Measurements from ENCODE around the gene INPP5A. TPM values are rescaled to one million over a fixed set of nuclear protein-coding genes. Genes with fewer than 3 reads are reported as not detected.
"Not testable (repeated sequence)": the region's sequence is repeated elsewhere in the genome, so short reads cannot be mapped to it uniquely, and the experiment has no call there.

The INPP5A gene
- total and polyA plus RNA-seq, 5 donors from 2014 or later = 0.66 to 21.3 (median 1.0) TPM

- H3K9me3 Mint-ChIP-seq = no peaks in the 10 kb centered on the region
- Histone ChIP-seq H3K27me3 (ENCODE audit: control insufficient read depth, insufficient read depth, low read length) (no peaks in the 10 kb centered on the region), H3K36me3 (ENCODE audit: control insufficient read depth, insufficient read depth, low read length) (no peaks in the 10 kb centered on the region), H3K4me1 (ENCODE audit: control insufficient read depth, insufficient read depth, low read length, poor library complexity, severe bottlenecking) (peaks cover 34% of the 10 kb centered on the region), H3K9me3 (ENCODE audit: control insufficient read depth in 2 of 2, low read length in 2 of 2) (no peaks in the 10 kb centered on the region), H3K27ac (ENCODE audit: insufficient read depth, low read length, poor library complexity, severe bottlenecking) (no peak overlapping the region), H3K4me3 (ENCODE audit: low read depth, low read length) (no peak overlapping the region)
- no peaks in the 10 kb centered on the region for H3K27me3 Mint-ChIP-seq
- H3K4me1 Mint-ChIP-seq = peaks cover 0 to 45% (median 30%) of the 10 kb centered on the region in 4 donors
- peak overlapping the region in 1 of 3 donors; percentile 77 for H3K27ac Mint-ChIP-seq
- peak overlapping the region in 1 of 4 donors; percentile 35 for H3K4me3 Mint-ChIP-seq
- no peak for ATAC-seq (ENCODE audit: low read depth in 2 of 2)
- no peak for DNase-seq
- H3K36me3 Mint-ChIP-seq = no peaks in the 10 kb centered on the region
Observed at GRCh38 chr10:132548869-132549268, 11.3 kb downstream of the INPP5A start.

- DNase-seq (no peak), ATAC-seq (ENCODE audit: low read depth in 2 of 2) (no peak)
- Mint-ChIP-seq H3K27ac (peak overlapping the region in 1 of 3 donors; percentile 77), H3K4me3 (peak overlapping the region in 1 of 4 donors; percentile 73), H3K4me1 (peaks cover 0 to 40% (median 27%) of the 10 kb centered on the region in 4 donors), H3K9me3 (no peaks in the 10 kb centered on the region), H3K27me3 (no peaks in the 10 kb centered on the region), H3K36me3 (no peaks in the 10 kb centered on the region)
- H3K36me3 ChIP-seq (ENCODE audit: control insufficient read depth, insufficient read depth, low read length) = no peaks in the 10 kb centered on the region
- H3K4me3 ChIP-seq (ENCODE audit: low read depth, low read length) = no peak overlapping the region
- H3K27me3 ChIP-seq (ENCODE audit: control insufficient read depth, insufficient read depth, low read length) = no peaks in the 10 kb centered on the region
- peaks cover 29% of the 10 kb centered on the region for H3K4me1 ChIP-seq (ENCODE audit: control insufficient read depth, insufficient read depth, low read length, poor library complexity, severe bottlenecking)
- H3K9me3 ChIP-seq (ENCODE audit: control insufficient read depth in 2 of 2, low read length in 2 of 2) = no peaks in the 10 kb centered on the region
- H3K27ac ChIP-seq (ENCODE audit: insufficient read depth, low read length, poor library complexity, severe bottlenecking) = no peak overlapping the region
Observed at GRCh38 chr10:132549371-132549770, 11.8 kb downstream of the INPP5A start.

- Mint-ChIP-seq H3K27me3 (no peaks in the 10 kb centered on the region), H3K4me3 (peak overlapping the region in 3 of 4 donors; percentile 52 to 91 (median 61)), H3K27ac (peak overlapping the region in 1 of 3 donors; percentile 91), H3K36me3 (no peaks in the 10 kb centered on the region), H3K9me3 (no peaks in the 10 kb centered on the region), H3K4me1 (peaks cover 0 to 32% (median 19%) of the 10 kb centered on the region in 4 donors)
- Histone ChIP-seq H3K27ac (ENCODE audit: insufficient read depth, low read length, poor library complexity, severe bottlenecking) (no peak overlapping the region), H3K9me3 (ENCODE audit: control insufficient read depth in 2 of 2, low read length in 2 of 2) (no peaks in the 10 kb centered on the region), H3K36me3 (ENCODE audit: control insufficient read depth, insufficient read depth, low read length) (no peaks in the 10 kb centered on the region), H3K27me3 (ENCODE audit: control insufficient read depth, insufficient read depth, low read length) (no peaks in the 10 kb centered on the region), H3K4me3 (ENCODE audit: low read depth, low read length) (no peak overlapping the region), H3K4me1 (ENCODE audit: control insufficient read depth, insufficient read depth, low read length, poor library complexity, severe bottlenecking) (peaks cover 24% of the 10 kb centered on the region)
- no peak for DNase-seq
- no peak for ATAC-seq (ENCODE audit: low read depth in 2 of 2)
Observed at GRCh38 chr10:132550366-132551092, 12.9 kb downstream of the INPP5A start.

- peaks cover 1 to 29% (median 20%) of the 10 kb centered on the region in 4 donors for H3K4me1 Mint-ChIP-seq
- H3K36me3 ChIP-seq (ENCODE audit: control insufficient read depth, insufficient read depth, low read length) = no peaks in the 10 kb centered on the region
- peak in 2 of 3 donors; percentile 48 to 77 for DNase-seq
- peak overlapping the region; percentile 33 for H3K27ac ChIP-seq (ENCODE audit: insufficient read depth, low read length, poor library complexity, severe bottlenecking)
- H3K9me3 Mint-ChIP-seq = no peaks in the 10 kb centered on the region
- H3K27me3 ChIP-seq (ENCODE audit: control insufficient read depth, insufficient read depth, low read length) = no peaks in the 10 kb centered on the region
- peak; percentile 52 to 61 for ATAC-seq (ENCODE audit: low read depth in 2 of 2)
- no peaks in the 10 kb centered on the region for H3K9me3 ChIP-seq (ENCODE audit: control insufficient read depth in 2 of 2, low read length in 2 of 2)
- peak overlapping the region; percentile 52 to 91 (median 69) for H3K4me3 Mint-ChIP-seq
- H3K4me3 ChIP-seq (ENCODE audit: low read depth, low read length) = peak overlapping the region; percentile 47
- no peaks in the 10 kb centered on the region for H3K27me3 Mint-ChIP-seq
- no peaks in the 10 kb centered on the region for H3K36me3 Mint-ChIP-seq
- H3K27ac Mint-ChIP-seq = peak overlapping the region; percentile 91 to 97 (median 96)
- peaks cover 24% of the 10 kb centered on the region for H3K4me1 ChIP-seq (ENCODE audit: control insufficient read depth, insufficient read depth, low read length, poor library complexity, severe bottlenecking)
Observed at GRCh38 chr10:132551093-132551807, 13.7 kb downstream of the INPP5A start.

- peak overlapping the region; percentile 91 to 97 (median 96) for H3K27ac Mint-ChIP-seq
Observed at GRCh38 chr10:132551808-132552130, 14.2 kb downstream of the INPP5A start.

GRCh38 chr10:132552635-132553034 lies 15.0 kb downstream of the INPP5A start:
- DNase-seq; H3K36me3 ChIP-seq (ENCODE audit: control insufficient read depth, insufficient read depth, low read length); ATAC-seq (ENCODE audit: low read depth in 2 of 2); H3K27ac ChIP-seq (ENCODE audit: insufficient read depth, low read length, poor library complexity, severe bottlenecking); H3K27me3 ChIP-seq (ENCODE audit: control insufficient read depth, insufficient read depth, low read length); H3K9me3 ChIP-seq (ENCODE audit: control insufficient read depth in 2 of 2, low read length in 2 of 2); H3K27me3 Mint-ChIP-seq; H3K27ac Mint-ChIP-seq; H3K36me3 Mint-ChIP-seq; H3K9me3 Mint-ChIP-seq; H3K4me3 Mint-ChIP-seq; H3K4me3 ChIP-seq (ENCODE audit: low read depth, low read length): not testable (repeated sequence)
- peaks cover 8 to 35% (median 22%) of the 10 kb centered on the region in 4 donors for H3K4me1 Mint-ChIP-seq
- H3K4me1 ChIP-seq (ENCODE audit: control insufficient read depth, insufficient read depth, low read length, poor library complexity, severe bottlenecking) = peaks cover 24% of the 10 kb centered on the region

More at GRCh38 chr10:132551808-132552130, 14.2 kb downstream of the INPP5A start:
- Mint-ChIP-seq H3K27me3 (no peaks in the 10 kb centered on the region), H3K4me3 (peak overlapping the region in 3 of 4 donors; percentile 52 to 91 (median 77)), H3K9me3 (no peaks in the 10 kb centered on the region), H3K36me3 (no peaks in the 10 kb centered on the region), H3K4me1 (peaks cover 6 to 34% (median 20%) of the 10 kb centered on the region in 4 donors)
- peak overlapping the region; percentile 33 for H3K27ac ChIP-seq (ENCODE audit: insufficient read depth, low read length, poor library complexity, severe bottlenecking)
- H3K4me1 ChIP-seq (ENCODE audit: control insufficient read depth, insufficient read depth, low read length, poor library complexity, severe bottlenecking) = peaks cover 24% of the 10 kb centered on the region
- no peak for ATAC-seq (ENCODE audit: low read depth in 2 of 2)
- H3K9me3 ChIP-seq (ENCODE audit: control insufficient read depth in 2 of 2, low read length in 2 of 2) = no peaks in the 10 kb centered on the region
- no peak for DNase-seq
- no peaks in the 10 kb centered on the region for H3K36me3 ChIP-seq (ENCODE audit: control insufficient read depth, insufficient read depth, low read length)
- H3K27me3 ChIP-seq (ENCODE audit: control insufficient read depth, insufficient read depth, low read length) = no peaks in the 10 kb centered on the region
- peak overlapping the region; percentile 47 for H3K4me3 ChIP-seq (ENCODE audit: low read depth, low read length)

GRCh38 chr10:132553568-132553967 lies 16.0 kb downstream of the INPP5A start:
- H3K27me3 ChIP-seq (ENCODE audit: control insufficient read depth, insufficient read depth, low read length); H3K27ac ChIP-seq (ENCODE audit: insufficient read depth, low read length, poor library complexity, severe bottlenecking); H3K27me3 Mint-ChIP-seq; DNase-seq; H3K9me3 Mint-ChIP-seq; H3K4me3 Mint-ChIP-seq; H3K36me3 ChIP-seq (ENCODE audit: control insufficient read depth, insufficient read depth, low read length); H3K36me3 Mint-ChIP-seq; H3K27ac Mint-ChIP-seq; H3K9me3 ChIP-seq (ENCODE audit: control insufficient read depth in 2 of 2, low read length in 2 of 2); ATAC-seq (ENCODE audit: low read depth in 2 of 2); H3K4me3 ChIP-seq (ENCODE audit: low read depth, low read length): not testable (repeated sequence)
- H3K4me1 ChIP-seq (ENCODE audit: control insufficient read depth, insufficient read depth, low read length, poor library complexity, severe bottlenecking) = peaks cover 24% of the 10 kb centered on the region
- H3K4me1 Mint-ChIP-seq = peaks cover 8 to 25% (median 18%) of the 10 kb centered on the region in 4 donors

All from CD4-positive, CD25-positive, alpha-beta regulatory T cell (primary cell).